Activated naive CD4-positive, alpha-beta T cell treated with anti-CD3 and anti-CD28 coated beads, Interleukin-2, amount 50 U/mL, for 16 hours (primary cell): Measurements from ENCODE around the gene ATXN7L2.
A peak's percentile ranks its signal among the peaks of the same experiment; 100 is the strongest.

Experiments
- DNase-seq: peaks from one replicate; pipeline ENCODE4 v3.0.0-alpha.2; 2020

ATXN7L2 gene

GRCh38 chr1:109499081-109499480 lies 15.4 kb downstream of the ATXN7L2 start:
- no peak for DNase-seq

GRCh38 chr1:109499661-109500536 lies 16.2 kb downstream of the ATXN7L2 start:
- DNase-seq, result peak; percentile 65

GRCh38 chr1:109500941-109501381 lies 17.3 kb downstream of the ATXN7L2 start:
- no peak for DNase-seq

- no peak for DNase-seq
These were observed 18.1 kb downstream of the ATXN7L2 start for GRCh38 chr1:109501644-109502363.

- DNase-seq, result peak; percentile 31
These were observed 18.7 kb downstream of the ATXN7L2 start for GRCh38 chr1:109502364-109502851.

DNA sequence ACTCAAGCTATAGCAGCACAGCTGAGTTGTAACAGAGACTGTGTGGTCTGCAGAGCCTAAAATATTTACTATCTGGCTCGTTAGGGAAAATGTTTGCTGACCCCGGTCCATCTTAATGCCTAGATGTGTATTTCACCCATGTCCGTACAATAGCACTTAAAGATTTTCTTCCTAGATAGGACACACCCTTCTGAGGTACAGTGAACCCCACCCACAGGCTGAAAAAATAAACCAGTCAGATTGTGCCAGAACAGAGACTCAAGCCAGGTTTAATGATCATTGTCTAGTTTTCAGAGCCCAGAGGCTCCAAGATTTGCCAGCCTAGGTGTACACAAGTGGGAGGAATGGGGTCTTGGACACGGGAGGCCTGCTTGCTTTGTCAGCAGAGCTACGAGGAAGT lies 20.2 kb downstream of the ATXN7L2 start:
- DNase-seq, result no peak

- no peak for DNase-seq
These were observed 21.3 kb downstream of the ATXN7L2 start for GRCh38 chr1:109504974-109505373.

DNA sequence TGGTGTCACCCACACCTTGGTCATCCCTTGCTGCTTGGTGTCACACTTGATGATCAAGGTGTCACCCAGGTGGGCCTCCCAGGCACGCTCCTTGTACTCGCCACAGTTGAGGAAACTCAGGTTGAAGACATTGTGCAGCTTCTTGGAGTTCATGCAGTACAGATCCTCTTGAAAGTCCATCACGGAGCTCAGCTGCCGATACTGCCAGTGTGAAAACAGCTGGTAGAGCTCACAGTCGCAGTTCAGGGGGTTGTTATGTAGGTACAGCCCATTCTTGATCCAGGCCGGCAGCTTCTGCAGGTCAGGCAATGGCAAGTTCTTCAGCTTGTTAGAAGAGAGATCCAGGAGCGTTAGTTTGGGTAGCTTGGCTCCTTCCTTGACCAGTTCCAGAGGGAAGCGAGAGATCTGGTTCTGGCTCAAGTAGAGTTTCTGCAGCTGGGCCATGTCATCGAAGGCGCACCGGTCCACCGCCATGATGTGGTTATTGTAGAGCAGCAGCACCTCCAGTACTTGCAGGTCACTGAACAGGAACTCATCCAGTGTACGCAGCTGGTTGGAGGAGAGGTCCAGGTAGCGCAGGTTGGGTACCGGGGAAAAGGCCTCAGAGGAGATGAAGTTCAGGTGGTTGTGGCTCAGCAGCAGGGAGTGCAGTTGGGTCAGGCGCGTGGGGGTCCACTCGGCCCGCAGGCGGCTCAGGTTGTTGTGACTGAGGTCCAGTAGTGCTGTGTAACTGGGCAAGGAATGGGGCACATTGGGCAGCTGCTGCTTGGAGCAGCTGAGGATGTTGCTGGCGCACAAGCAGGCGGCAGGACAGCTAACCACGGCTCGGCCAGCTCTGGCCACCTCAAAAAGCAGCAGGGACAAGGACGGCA lies 24.5 kb downstream of the ATXN7L2 start:
- DNase-seq, result no peak

DNA sequence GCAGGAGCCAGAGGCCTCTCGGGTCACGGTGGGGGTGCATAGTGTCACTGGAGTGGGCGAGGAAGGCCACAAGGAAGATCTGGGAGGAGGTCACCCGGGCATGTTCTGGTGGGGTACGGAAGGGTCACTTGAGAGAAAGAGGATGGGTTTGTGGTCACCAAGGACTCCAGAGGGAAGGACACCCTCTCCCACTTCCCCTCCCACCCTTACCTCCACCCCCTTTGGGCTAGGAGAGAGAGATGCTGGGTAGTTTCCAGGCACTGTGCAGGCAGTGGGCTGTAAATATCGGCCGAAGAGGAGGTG lies 25.1 kb downstream of the ATXN7L2 start:
- no peak for DNase-seq

- peak; percentile 75 for DNase-seq
These were observed 25.8 kb downstream of the ATXN7L2 start, which contains the start of gene AMIGO1 for GRCh38 chr1:109509176-109510134. TSS of gene AMIGO1 (minus strand) at chr1:109509727. CDS start at chr1:109508912, 815 bp downstream.

GRCh38 chr1:109513110-109513710 lies 29.5 kb downstream of the ATXN7L2 start:
- DNase-seq, result no peak

DNA sequence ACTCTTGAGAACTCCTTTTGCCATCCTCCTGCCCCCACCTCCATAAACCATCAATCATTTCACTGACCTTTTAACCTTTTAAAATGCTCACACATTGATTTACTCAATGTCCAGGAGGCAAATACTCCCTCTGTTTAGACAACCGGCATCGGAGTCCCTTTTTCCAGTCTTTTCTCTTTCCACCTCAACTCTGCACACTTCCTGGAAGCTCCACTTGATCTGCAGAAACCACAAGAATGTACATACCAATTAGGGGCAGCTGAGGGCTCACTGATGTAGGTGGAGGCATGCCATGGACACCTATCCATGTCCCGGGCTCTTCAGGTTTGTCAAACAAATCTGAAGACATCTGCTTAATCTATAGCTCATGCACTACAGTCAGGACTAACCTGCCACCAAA lies 31.1 kb downstream of the ATXN7L2 start:
- no peak for DNase-seq

- DNase-seq, result no peak
These were observed 33.2 kb downstream of the ATXN7L2 start for GRCh38 chr1:109516872-109517271.

GRCh38 chr1:109517337-109517736 lies 33.6 kb downstream of the ATXN7L2 start:
- no peak for DNase-seq

GRCh38 chr1:109521002-109521951 lies 37.6 kb downstream of the ATXN7L2 start:
- DNase-seq, result no peak

DNA sequence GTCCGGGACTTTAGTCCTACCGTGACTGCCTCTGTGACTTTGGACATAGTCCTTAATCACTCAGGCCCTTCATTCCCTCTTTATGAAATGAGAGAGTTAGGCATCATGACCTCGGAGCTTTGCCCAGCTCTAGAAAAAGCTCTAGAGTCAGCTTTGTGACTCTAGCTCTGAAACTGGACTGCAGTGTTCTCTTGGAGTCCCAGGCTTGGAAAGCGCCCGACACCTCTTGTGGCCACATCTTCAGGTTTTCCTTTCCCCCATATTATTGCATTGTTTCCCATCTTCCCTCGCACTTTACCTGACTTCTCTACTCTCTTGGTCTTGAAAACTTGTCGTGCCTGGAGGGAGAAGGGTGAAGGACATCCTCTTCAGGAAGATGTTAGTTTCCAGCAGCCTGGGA lies 38.3 kb downstream of the ATXN7L2 start:
- DNase-seq, result no peak

DNA sequence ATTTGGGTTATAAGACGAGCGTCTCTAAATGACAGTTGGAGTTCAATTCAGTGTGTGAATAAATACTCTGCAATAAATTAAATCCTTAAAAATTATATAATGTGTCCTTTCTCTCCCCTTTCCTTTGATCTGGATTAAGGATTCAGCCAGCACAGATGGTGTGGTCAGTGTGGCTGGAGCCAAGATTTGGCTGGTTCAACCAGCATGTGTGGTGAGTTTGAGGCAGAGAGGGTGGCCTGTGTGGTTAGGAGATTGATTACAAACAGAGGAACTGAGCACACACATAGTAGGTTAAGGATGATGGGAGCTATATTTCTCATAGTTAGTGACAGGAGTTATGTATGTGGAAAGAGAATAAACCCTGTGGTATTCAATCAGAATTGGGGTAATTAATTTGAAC lies 40.0 kb downstream of the ATXN7L2 start:
- no peak for DNase-seq

DNA sequence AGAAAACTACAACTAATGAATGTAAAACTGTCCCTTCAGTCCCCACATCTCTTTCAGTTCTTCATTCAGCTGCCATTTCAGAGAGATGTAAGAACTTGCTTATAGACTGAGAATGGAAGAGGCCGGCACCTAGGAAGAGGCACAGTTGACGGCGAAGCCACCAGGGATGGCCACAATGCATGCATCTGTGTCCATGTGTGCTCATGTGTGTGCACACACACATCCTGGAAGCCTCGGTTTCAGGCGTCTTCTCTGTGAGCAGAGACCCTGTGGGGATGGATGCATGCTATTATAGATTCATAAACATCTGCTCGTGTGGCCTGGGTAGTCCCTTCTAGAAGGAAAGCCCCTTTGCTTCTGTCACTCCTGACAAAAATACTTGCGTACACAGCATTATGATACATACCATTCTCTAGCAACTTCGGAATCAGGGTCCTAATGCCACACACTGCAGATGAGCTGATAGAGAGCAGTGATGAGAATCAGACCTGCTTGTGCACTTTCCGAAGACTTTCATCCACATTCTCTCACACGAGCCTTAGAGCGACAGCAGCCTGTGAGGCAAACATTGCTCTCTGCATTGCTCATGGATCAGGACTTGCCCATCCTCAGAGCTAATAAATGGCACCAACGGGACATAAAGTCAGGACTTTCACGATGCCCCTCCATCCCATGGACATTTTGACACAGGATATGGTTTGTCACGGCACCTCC lies 43.5 kb downstream of the ATXN7L2 start:
- DNase-seq, result no peak
